ENCODE results near the gene POLG2. TPM values are rescaled to one million over a fixed set of nuclear protein-coding genes. Genes with fewer than 3 reads are reported as not detected.

The POLG2 gene
- total and polyA plus RNA-seq, 4 donors = 3.0 to 8.0 (median 6.6) TPM

GRCh38 chr17:64447526-64447925 lies 49.3 kb downstream of the POLG2 start (continued):
- TF ChIP-seq REST (IDR thresholded peaks at IDR 0.05) (no peak), YY1 (IDR thresholded peaks at IDR 0.05) (no peak), EGR1 (IDR thresholded peaks at IDR 0.05; ENCODE audit: low read depth in 2 of 2) (no peak)
- TF ChIP-seq, protein P1, sequence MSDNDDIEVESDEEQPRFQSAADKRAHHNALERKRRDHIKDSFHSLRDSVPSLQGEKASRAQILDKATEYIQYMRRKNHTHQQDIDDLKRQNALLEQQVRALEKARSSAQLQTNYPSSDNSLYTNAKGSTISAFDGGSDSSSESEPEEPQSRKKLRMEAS (IDR thresholded peaks at IDR 0.05) = no peak

DNA sequence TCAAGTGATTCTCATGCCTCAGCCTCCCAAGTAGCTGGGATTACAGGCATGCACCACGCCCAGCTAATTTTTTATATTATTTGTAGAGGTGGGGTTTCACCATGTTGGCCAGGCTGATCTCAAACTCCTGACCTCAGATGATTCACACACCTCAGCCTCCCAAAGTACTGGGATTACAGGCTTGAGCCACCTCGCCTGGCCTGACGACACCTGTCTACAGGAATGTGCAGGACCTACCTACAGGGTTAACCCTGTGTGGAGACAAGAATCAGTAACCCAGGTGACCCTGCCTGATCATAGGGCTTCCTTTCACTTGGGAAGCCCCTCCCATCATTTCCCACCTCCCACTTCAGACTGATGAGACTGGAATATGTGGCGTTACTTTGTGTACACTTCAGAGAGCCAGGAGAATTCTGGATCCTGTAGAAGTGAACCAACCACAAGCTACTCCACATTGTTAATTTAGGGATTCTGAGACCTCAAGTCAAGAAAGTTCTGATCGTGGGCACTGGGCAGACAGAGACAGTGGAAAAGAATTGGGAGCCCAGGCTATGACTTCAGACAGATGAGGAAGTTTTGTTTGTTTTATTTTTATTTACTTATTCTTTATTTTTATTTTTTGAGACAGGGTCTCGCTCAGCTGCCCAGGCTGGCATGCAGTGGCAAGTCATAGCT lies 53.6 kb downstream of the POLG2 start:
- TF ChIP-seq FOXA2 (IDR thresholded peaks at IDR 0.05) (no peak), RXRA (IDR thresholded peaks at IDR 0.05) (no peak), RAD21 (IDR thresholded peaks at IDR 0.05) (no peak), JUND (IDR thresholded peaks at IDR 0.05) (no peak), SP1 (IDR thresholded peaks at IDR 0.05) (no peak), FOXA1 (IDR thresholded peaks at IDR 0.05) (no peak), TAF1 (conservative IDR thresholded peaks at IDR 0.05) (no peak), NR2F2 (IDR thresholded peaks at IDR 0.05) (no peak), REST (IDR thresholded peaks at IDR 0.05) (no peak), YY1 (IDR thresholded peaks at IDR 0.05) (no peak), EGR1 (IDR thresholded peaks at IDR 0.05; ENCODE audit: low read depth in 2 of 2) (no peak), GABPA (IDR thresholded peaks at IDR 0.05 in 1 of 2, conservative IDR thresholded peaks at IDR 0.05 in 1 of 2) (no peak), HNF4G (IDR thresholded peaks at IDR 0.05) (no peak)
- TF ChIP-seq, protein P2, sequence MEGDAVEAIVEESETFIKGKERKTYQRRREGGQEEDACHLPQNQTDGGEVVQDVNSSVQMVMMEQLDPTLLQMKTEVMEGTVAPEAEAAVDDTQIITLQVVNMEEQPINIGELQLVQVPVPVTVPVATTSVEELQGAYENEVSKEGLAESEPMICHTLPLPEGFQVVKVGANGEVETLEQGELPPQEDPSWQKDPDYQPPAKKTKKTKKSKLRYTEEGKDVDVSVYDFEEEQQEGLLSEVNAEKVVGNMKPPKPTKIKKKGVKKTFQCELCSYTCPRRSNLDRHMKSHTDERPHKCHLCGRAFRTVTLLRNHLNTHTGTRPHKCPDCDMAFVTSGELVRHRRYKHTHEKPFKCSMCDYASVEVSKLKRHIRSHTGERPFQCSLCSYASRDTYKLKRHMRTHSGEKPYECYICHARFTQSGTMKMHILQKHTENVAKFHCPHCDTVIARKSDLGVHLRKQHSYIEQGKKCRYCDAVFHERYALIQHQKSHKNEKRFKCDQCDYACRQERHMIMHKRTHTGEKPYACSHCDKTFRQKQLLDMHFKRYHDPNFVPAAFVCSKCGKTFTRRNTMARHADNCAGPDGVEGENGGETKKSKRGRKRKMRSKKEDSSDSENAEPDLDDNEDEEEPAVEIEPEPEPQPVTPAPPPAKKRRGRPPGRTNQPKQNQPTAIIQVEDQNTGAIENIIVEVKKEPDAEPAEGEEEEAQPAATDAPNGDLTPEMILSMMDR (IDR thresholded peaks at IDR 0.05; ENCODE audit: low read depth, low read length, missing input control) = no peak
- TF ChIP-seq, protein P3, sequence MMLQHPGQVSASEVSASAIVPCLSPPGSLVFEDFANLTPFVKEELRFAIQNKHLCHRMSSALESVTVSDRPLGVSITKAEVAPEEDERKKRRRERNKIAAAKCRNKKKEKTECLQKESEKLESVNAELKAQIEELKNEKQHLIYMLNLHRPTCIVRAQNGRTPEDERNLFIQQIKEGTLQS (IDR thresholded peaks at IDR 0.05) = no peak
- TF ChIP-seq, protein P1 (IDR thresholded peaks at IDR 0.05) = no peak
- TF ChIP-seq, protein P4, sequence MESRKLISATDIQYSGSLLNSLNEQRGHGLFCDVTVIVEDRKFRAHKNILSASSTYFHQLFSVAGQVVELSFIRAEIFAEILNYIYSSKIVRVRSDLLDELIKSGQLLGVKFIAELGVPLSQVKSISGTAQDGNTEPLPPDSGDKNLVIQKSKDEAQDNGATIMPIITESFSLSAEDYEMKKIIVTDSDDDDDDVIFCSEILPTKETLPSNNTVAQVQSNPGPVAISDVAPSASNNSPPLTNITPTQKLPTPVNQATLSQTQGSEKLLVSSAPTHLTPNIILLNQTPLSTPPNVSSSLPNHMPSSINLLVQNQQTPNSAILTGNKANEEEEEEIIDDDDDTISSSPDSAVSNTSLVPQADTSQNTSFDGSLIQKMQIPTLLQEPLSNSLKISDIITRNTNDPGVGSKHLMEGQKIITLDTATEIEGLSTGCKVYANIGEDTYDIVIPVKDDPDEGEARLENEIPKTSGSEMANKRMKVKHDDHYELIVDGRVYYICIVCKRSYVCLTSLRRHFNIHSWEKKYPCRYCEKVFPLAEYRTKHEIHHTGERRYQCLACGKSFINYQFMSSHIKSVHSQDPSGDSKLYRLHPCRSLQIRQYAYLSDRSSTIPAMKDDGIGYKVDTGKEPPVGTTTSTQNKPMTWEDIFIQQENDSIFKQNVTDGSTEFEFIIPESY (IDR thresholded peaks at IDR 0.05) = no peak
- Histone ChIP-seq H3K27ac (ENCODE audit: low read depth in 1 of 2, low read length in 2 of 2) (no peak overlapping the region), H3K27me3 (ENCODE audit: control insufficient read depth in 4 of 4, insufficient read depth in 4 of 4, low read length in 3 of 4) (no peaks in the 10 kb centered on the region), H3K9me3 (ENCODE audit: control insufficient read depth in 4 of 4, low read length in 3 of 4) (peaks cover under 1 to 9% (median 2%) of the 10 kb centered on the region in 4 donors), H3K36me3 (ENCODE audit: control insufficient read depth in 4 of 4, insufficient read depth in 3 of 4, low read depth in 1 of 4, low read length in 3 of 4) (no peaks in the 10 kb centered on the region), H3K9ac (ENCODE audit: low read depth in 1 of 2, low read length in 2 of 2) (no peak overlapping the region), H3K4me3 (ENCODE audit: low read depth in 1 of 3, low read length in 3 of 3) (no peak overlapping the region), H3K4me1 (ENCODE audit: control insufficient read depth in 4 of 4, insufficient read depth in 4 of 4, low read length in 3 of 4) (no peaks in the 10 kb centered on the region)
- 91% methylated on average over 6 of the region's 6 CpGs for WGBS
- no peak for DNase-seq (ENCODE audit: low spot score)

Measured in liver (tissue), 9 donors.